Stimulated activated CD4-positive, alpha-beta T cell treated with anti-CD3 and anti-CD28 coated beads, Interleukin-4, amount 100 ng/mL, for 24 hours (primary cell): Measurements from ENCODE around the gene KCNJ4.

Experiments
- DNase-seq: peaks from one replicate; pipeline ENCODE4 v3.0.0-alpha.2; 2020

Gene KCNJ4

GRCh38 chr22:38469306-38469781 is 14.3 kb upstream of the KCNJ4 start:
- no peak for DNase-seq

- DNase-seq: no peak
Observed at GRCh38 chr22:38468443-38469305, 13.7 kb upstream of the KCNJ4 start.

- DNase-seq: peak; percentile 53
Observed at GRCh38 chr22:38467904-38468442, 13.0 kb upstream of the KCNJ4 start, which contains the start of gene KDELR3. TSS of gene KDELR3 (plus strand) at chr22:38468096. CDS start at chr22:38468234, 138 bp downstream.

DNA sequence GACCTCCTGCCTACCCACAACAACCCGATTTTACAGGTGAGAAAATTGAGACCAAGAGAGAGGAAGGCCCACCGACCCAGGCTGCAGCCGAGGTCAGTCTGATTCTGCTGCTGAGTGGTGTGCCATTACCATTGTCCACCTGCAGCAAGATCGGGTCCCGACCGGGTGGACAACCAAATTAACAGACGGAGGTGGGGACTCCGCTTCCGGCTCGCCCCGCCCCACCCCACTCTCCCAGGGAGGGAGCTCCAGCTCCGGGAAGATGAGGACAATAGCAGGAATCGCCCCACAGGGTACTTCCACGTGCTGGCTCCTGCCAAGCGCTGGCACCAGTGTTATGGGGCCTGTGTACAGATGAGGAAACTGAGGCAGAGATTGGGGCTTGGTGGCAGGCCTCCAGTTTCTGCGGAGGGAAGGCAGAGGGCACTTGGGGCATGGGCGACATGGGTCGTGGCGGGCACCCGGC is 12.5 kb upstream of the KCNJ4 start:
- no peak for DNase-seq

DNA sequence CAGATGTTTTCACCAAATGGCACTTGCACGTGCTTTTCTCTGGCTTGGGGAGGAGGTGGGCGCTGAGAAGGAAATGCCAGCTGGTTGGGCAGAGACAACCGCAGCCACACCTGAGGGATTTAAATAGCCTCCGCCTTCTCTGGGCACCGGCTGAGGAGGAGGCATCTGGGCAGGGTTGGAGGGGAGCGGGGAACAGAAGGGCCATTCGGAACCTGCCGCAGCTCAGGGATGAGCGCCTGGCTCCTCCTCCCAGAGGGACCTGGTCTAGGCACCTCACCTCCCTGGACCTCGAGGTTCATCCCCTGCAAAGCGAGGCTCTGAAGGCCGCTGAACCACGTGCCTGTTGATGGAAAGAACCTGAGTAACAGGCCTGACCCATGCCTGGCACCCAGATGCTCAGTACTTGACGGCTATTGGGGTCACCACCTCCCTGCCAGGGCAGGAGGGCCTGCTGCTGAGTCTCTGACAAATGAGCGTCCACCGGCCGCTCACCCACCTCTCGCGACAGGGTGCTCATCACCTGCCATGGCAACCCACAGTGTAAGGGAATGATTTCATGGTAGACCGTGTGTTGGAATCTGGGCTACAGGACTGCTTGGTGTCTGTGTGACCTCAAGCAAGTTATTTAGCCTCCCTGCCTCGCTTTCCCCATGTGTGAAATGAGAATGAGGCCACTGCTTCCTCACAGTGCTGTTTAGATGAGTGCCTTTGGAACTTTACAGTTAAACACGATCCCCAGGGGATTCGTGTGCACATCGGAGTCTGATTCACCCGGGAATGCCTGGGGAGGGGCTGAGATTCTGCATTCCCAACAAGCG is 10.9 kb upstream of the KCNJ4 start:
- no peak for DNase-seq

- no peak for DNase-seq
Observed at GRCh38 chr22:38464992-38465672, 10.1 kb upstream of the KCNJ4 start.

- DNase-seq: no peak
Observed at GRCh38 chr22:38462960-38463784, 8.2 kb upstream of the KCNJ4 start.

DNA sequence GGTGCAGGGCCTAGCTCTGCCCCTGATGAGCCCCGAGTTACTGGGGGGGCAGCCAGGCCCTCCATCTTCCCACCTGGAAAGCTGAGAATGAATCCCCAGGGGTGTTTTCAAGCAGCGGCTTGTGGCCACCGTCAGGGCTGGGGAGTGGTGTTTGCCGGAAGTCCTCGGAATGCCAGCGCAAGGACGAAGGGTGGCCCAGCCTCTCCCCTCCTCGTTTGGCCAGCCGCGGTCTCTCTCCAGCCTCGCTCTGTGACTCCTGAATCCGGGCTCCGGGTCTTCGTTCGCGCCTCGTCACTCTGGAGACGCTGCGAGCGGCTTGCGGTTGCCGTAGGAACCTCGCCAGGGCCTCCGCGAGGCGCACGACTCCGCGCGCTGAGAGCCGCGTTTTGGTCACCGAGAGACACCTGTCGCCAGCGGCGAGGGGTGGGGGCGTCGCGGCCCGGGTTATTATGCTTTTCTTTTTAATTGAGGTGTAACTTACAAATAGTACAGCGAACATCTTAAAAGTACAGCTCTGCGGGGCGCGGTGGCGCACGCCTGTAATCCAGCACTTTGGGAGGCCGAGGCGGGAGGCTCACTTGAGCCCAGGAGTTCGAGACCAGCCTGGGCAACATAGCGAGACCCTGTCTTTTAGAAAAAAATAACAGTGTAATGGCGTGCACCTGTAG is 6.5 kb upstream of the KCNJ4 start:
- peak; percentile 60 for DNase-seq

GRCh38 chr22:38461057-38461413 is 6.0 kb upstream of the KCNJ4 start:
- no peak for DNase-seq

DNA sequence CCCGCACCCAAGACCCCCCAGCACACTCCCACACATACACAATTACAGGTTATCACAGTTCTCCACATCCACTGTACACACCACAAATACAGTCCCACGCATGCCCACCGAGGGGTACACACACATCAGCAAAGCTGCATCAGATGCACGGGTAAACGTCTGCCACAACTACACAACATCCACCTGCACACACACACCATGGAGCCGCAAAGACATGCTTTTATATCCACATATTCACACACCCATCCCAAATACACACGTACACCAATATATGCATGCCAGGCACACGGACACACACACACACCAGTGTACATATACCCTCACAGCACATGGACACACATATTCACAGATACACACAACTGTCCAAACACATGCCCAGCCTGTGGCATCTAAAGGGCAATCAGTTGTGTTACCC is 5.4 kb upstream of the KCNJ4 start:
- DNase-seq: no peak

- DNase-seq: no peak
Observed at GRCh38 chr22:38456841-38457699, 2.1 kb upstream of the KCNJ4 start.

GRCh38 chr22:38456272-38456835 is 1.4 kb upstream of the KCNJ4 start:
- no peak for DNase-seq

DNA sequence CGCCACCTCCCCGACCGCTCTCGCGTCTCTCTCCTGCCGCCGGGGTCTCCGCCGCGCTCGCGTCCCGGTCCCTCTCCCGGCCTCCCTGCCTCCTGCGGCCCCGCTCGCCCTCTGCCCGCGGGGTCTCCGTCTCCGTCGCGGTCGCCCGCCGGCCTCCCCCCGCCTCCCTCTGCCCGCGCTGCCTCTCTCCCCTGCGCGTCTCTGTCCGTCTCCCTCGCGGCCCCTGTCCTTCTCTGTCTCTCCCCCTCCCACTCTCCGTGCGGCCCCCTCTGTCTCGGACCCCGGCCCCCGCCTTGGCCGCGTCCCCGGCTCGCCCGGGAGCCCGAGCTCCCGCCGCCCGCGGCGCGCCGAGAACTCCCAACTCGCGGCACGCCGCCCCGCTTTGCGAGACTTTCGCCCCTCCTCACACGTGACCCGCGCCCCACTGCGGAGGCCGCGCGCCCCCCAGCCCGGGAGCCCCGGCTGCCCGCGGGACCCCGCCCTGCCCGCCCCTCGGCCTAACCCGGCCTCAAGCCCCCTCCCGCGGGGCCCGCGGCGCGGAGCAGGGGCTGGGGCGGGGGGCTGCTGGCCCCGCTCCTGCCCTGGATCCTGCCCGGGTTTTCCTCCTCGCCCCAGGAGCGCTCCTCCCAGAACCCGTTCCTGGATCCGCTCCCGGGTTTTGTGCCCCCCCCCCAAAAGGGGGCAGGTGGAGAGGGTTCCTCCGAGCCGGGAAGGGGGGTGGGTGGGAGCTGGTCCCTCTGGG is 702 bp upstream of the KCNJ4 start:
- no peak for DNase-seq

DNA sequence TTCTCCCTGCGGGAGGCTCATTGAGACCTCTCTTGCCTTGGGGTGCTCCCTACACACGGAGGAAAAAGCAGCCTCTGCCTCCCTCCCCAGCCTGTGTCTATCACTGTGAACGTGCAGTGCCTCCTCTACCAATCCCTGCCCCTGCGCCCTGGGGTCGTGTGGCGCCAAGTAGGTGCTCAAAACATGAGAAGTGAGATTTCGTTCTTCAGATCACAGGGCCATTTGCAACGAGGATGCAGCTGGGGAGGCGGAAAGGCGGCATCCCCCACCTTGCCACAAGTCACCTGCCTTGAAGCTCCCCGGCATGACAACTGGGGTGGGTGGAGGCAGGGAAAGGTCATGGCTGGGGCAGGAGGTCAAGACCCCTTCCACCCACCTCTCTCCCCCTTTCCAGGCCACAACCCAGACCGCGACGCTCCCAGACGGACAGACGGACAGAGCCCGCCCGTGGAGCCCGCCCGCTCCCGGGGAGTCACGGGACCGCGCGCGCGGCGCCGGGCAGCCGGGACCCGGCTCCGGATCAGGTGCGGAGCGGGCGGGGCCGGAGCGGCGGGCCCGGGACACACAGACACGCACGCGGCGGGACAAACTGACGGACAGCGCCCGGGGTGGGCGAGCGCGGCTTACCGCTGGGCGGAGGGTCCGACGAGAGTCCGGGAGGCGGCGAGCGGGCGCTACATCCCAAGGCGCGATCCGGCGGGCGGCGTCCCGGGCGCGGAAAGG is 485 bp downstream of the KCNJ4 start:
- no peak for DNase-seq

- no peak for DNase-seq
Observed at GRCh38 chr22:38453996-38454352, 1.0 kb downstream of the KCNJ4 start.

DNA sequence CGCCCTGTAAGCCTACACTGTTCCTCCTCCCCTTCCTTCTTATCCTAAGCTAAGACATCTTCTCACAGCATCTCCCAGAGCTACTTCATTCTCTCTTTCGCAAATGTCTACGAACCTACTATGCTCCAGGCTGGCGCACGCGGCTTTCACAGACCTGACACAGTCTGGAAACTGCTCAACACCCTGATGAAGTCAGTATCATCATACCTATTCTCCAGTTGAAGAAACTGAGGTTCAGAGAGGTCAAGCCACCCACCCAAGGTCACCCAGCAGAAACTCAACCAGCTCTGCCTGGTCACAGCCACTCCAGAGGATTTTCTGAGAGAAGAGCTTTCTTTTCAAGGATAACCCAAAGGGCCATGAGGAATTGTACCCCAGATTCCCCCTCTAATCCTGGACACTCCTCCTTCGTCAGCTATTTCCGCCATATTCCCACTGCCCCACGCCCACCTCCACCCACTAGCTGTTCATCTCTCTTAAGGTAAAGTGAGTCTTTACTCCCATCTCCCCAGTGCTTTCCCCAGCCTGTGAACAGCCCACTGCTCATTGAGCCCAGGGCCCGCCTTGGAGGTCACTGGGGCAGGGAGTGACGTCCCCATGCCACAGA is 1.8 kb downstream of the KCNJ4 start:
- no peak for DNase-seq

DNA sequence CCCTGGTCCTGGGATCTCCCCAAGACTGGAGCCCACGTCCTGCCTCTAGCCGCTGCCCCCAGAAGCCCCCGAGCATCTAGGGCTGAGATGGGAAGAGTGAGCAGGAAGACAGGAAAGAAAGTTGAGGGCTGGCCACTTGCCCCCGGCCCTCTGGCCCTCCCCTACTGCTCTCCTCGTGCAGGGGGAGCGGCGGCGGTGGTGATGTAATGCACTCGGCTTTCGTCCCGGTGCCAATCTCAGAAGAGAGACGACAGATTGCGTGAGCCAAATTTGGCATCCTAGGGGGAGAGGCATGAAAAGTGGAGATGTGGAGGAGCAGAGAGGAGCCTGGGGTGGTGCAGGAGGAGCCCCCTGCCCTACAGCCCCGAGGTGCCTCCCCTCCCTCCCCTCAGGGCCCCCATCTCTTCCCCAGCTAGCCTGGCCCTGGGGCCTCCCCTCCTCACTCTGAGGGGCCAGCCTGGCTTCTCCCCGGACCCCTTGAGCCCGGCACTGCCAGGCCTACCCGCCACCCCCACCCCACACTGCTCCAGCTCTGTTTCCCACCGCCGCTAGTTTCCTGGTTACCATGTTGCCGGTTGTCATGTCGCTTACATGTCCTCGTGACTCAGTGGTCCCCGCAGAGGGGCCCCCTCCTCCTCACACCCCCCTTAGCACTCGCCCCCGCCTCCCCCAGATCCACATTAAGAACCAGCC is 2.5 kb downstream of the KCNJ4 start:
- DNase-seq: no peak

- DNase-seq: no peak
Observed at GRCh38 chr22:38451864-38452263, 3.1 kb downstream of the KCNJ4 start.
